ENCODE results near the gene BRK1.
A peak's percentile ranks its signal among the peaks of the same experiment; 100 is the strongest.
"Not testable (repeated sequence)": the region's sequence is repeated elsewhere in the genome, so short reads cannot be mapped to it uniquely, and the experiment has no call there.

The BRK1 gene

DNA sequence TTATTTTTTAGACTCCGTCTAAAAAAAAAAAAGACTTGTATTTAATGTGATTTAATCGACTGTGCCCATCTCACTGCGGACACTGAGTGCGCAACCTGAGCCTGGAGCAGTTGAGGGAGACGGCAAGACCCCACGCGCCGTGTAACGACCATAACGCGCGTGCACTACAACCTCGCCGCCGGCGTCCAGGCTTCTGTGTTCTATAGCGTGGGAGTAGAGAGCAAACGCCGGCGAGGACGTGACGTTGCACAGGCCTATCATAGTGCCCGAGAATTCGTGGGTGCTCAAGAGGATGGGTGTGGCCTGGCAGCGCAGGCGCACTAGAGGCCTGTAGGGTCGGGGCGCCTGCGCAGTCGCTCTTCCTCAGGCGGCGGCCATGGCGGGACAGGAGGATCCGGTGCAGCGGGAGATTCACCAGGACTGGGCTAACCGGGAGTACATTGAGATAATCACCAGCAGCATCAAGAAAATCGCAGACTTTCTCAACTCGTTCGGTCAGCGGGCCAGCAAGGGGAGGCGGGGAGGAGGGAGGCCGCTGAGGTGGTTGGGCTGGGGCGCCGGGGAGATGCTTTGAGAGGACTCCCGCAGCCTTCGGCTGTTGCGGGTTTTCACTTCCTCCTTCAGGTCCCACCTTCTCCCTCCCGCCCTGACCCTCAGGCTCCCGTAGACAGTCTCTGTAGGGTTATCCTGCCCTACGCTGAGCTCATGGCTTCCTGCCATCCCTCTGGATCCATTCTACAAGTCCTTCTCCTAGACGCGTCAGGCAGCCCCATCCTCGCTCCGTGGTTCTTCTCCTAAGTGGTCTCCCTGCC is at the start of gene BRK1:
Gene BRK1, plus strand, starts transcription at position 350 of the 812 bp plus-strand sequence. Its CDS starts 27 bp downstream, at position 377.
- peak; percentile 95 for FAIRE-seq

DNA sequence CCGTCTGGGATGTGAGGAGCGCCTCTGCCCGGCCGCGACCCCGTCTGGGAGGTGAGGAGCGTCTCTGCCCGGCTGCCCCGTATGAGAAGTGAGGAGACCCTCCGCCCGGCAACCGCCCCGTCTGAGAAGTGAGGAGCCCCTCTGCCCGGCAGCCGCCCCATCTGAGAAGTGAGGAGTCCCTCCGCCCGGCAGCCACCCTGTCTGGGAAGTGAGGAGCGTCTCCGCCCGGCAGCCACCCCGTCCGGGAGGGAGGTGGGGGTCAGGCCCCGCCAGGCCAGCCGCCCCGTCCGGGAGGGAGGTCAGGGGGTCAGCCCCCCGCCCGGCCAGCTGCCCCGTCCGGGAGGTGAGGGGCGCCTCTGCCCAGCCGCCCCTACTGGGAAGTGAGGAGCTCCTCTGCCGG is 45.4 kb upstream of the BRK1 start:
- FAIRE-seq: not testable (repeated sequence)

DNA sequence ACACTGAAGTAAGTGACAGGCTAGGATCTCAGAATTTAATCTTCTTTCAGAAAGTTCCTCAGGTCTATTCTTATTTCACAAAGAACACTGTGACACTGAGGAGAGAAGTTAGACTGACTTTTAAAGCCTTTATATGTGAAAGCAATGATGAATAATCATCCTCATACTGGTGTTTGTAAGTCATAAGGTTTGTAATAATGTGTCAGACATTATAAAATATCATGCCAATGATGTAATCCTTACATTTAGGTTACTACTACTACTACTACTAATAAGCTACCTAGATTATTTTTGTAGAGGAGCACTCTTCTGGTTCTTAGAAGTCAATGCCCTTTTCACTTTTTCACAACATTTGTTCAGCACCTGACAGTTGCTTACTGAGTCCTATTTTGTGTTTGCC is 40.8 kb upstream of the BRK1 start:
- FAIRE-seq: no peak

DNA sequence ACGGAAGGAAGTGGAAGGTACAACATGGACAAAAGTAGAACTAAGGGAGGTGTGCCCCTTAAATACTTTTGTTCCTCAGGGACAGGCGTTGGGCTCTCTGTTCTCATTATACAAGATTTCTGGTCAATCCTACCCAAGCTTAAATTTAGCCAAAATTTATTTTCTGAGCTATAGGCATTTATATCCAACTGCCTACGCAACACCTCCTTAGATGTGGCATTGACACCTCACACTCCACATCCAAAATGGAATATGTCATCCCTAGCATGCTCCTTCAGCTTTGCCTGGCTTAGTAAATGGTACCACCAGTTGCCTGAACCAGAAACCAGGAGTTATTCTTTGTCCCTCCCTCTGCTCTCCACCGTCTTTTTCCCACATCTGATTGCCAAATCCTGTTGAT is 33.6 kb upstream of the BRK1 start:
- FAIRE-seq: no peak

DNA sequence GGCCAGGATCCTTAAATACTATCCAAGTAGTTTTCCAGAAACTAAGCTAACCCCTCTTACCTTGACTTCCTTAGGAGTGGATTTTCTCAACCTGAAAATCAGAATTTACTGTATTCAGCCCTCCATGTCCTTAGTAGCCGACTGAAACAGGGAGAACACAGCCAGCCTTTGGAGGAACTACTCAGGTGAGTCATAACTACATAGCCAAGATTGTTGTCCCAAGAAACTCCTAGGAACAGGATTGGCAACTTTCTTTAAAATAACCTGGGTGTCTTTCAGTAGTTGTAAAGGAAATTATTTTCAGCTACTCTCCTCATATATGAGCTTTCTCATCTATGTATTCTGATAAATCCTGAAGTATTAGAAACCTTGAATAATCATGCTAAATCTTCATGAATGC is 29.7 kb upstream of the BRK1 start:
- FAIRE-seq: no peak

DNA sequence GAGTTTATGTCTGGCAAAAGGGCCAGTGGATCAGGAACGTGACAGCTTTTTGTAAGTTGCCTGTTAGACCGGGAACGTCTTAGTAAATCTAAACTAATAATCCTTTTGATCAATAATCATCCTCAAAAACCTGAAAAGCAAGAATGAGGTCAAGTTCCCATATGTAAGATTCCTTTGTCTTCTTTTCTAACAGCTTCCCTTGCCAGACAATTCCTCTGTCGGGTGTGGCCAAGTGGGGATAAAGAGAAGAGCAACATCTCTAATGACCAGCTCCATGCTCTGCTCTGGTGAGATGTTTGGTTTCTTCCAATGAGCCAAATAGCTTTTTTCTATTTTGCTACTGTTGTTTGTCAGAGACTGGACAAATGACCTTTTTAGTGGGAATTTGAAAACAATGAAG is 27.2 kb upstream of the BRK1 start:
- FAIRE-seq: no peak

DNA sequence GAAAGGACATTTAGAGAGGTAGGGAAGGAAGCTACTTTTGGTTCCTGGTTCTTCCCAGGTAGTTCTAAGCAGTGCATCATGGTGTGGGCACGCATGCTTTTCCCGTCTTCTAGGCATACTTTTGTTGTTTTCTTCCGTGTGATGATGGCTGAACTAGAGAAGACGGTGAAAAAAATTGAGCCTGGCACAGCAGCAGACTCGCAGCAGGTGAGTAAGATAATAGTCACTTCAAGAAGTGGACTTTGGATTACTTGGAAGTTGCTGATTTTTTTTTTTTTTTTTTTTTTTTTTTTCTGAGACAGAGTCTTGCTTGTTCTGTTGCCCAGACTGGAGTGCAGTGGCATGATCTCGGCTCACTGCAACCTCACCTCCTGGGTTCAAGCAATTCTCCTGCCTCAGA is 25.3 kb upstream of the BRK1 start:
- no peak for FAIRE-seq

DNA sequence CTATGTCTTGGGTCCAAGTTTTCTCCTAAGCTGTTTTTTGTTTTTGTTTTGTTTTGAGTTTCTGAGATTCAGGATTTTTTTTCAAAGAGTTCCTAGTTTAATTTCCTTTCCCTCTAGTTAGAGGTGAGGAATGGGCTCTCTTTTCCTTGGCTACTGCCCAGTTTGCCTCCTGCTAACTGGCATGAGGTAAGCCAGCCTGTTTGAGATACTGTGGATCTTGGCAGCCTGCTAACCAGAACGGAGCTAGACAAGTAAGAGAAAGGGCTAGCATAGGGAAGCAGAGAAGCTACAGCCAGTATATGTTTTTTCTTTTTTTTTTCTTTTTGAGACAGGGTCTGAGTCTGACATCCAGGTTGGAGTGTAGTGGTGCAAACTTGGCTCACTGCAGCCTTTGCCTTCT is 24.7 kb upstream of the BRK1 start:
- FAIRE-seq: not testable (repeated sequence)

DNA sequence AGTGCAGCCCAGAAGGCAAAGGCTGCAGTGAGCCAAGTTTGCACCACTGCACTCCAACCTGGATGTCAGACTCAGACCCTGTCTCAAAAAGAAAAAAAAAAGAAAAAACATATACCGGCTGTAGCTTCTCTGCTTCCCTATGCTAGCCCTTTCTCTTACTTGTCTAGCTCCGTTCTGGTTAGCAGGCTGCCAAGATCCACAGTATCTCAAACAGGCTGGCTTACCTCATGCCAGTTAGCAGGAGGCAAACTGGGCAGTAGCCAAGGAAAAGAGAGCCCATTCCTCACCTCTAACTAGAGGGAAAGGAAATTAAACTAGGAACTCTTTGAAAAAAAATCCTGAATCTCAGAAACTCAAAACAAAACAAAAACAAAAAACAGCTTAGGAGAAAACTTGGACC is 24.1 kb upstream of the BRK1 start:
- not testable (repeated sequence) for FAIRE-seq

DNA sequence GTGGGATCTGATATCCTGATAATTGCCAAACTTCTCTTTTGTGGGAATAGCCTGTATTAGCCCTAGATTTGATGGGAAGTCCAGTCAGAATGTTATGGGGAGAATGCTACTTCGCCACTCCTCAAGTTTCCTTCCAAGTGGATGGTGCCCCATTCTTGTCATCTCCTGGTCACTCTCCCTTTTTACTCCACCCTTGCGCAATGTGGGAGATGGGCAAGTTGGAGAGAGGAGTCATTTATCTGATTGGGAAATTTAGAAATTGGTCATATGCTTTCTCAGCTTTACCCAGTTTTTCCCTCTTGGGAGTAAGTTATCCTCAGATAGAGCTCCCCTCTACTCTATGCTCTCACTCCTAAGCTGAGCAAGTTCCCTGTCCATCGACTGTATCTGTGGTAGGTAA is 21.8 kb upstream of the BRK1 start:
- FAIRE-seq: no peak

DNA sequence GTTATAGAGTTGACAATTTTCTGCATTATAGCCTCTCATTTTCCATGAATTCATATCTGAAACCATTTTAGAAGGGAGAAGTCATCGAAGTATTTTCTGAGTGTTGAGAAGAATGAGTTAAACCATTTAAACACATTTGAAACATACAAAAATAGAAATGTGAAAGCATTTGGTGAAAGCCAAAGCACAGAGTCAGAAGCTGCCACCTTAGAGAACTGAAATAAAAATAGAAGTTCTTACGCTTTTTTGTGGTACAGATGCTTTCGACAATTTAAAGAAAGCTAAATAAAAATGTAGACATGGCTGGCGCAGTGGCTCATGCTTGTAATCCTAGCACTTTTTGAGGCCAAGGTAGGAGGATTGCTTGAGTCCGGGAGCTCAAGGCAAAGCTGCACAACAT is 16.4 kb upstream of the BRK1 start:
- no peak for FAIRE-seq

DNA sequence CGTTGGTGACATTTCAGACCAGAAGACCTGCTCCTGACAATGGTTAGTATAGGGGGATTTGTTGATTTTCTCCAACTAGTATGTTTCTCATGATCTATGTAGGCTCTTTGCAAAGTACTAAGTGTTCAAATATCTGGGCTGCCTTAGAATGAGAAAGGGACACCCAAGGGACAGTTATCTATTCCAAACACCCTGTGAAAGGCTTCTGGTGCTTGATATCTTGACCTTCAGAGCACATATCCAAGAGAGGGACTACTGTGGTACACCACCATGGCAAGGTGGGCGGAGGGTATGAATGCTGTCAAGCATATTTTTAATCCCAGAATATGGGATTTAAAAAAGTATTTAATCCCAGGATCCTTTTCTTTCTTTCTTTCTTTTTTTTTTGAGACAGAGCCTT is 8.6 kb upstream of the BRK1 start:
- FAIRE-seq: no peak

DNA sequence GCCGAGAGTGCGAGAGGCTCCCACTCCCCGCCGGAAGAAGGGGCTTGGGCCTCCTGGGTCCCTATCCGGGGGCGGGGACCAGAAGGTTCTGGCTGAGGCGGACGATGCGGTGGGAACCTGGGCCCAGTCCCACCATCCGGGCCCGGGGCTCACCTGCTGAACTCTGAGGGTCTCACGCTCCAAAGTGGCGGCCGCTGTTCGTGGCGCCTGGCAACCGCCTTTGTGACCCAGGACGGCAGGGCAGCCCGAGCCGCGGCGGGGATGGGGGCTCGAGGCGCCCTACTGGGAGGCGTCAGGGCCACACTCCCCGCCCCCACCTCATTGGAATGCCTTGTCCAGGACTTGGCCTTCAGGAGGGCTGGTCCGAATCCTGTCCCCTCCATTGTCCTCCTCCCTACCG is 7.4 kb upstream of the BRK1 start, which contains the start of gene FANCD2OS:
Gene FANCD2OS, minus strand, starts transcription at position 165 of the 400 bp plus-strand sequence. CDS start 3,481 bp downstream, outside the sequence.
- no peak for FAIRE-seq

DNA sequence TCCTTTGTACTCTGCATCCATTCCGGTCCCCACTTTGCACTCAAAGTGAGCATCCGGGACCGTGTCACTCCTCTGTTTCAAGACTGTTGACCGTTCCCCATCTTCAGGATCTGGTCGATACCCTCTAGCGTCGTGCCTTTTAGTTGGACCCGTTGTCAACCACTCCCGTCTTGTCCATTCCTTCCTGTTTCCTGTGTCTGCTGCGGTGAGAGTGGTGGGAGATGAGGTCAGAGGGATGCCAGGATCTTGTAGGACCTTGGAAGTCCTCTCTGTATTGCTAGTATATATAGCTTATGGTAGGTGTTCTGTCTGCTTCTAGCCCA is 624 bp downstream of the BRK1 start:
- no peak for FAIRE-seq

DNA sequence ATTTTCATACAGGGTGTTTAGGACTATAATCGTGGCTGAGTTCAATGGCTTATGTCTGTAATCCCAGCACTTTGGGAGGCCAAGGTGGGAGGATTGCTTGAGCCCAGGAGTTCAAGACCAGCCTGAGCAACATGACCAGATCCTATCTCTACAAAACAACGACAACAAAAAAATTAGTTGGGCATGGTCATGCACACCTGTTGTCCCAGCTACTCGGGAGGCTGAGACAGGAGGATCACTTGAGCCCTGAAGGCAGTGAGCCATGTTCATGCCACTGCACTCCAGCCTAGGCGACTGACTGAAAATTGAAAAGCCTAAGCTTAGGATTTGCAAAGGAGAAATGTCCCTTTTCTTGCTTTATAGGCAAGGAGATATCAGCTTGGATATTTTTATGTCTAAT is 1.5 kb downstream of the BRK1 start:
- FAIRE-seq: no peak

DNA sequence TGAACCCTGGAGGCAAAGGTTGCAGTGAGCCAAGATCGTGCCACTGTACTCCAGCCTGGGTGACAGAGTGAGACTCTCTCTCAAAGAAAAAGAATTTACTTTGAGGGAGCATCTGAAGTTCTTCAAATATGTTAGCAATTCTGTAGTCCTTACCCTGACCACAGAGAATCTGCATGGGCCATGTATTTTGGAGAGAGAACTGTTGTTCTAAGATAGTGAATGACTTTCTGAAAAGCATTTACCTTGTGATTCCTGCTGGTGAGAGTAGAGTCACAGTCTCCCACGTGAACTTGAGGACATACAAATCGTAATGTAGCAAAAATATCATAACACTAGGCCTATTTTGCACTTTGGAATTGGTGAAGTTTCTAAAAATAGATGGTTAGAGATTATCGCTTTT is 3.9 kb downstream of the BRK1 start:
- no peak for FAIRE-seq

DNA sequence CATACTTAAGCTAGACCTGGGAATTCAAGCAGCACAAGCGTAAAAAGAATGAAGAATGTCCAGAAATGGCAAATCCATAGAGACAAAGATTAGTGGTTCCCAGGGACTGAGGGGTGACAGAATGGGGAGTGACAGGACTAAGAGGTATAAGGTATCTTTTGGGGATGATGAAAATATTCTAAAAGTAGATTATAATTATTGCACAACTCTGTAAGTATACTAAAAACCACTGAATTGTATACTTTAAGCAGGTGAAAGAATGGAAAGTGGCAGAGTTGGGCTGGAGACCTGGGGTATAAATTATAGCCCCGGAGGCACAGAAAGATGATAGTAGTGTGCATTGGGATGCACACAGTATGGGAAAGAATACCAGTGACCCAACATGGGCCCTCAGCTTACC is 5.6 kb downstream of the BRK1 start:
- FAIRE-seq: no peak

DNA sequence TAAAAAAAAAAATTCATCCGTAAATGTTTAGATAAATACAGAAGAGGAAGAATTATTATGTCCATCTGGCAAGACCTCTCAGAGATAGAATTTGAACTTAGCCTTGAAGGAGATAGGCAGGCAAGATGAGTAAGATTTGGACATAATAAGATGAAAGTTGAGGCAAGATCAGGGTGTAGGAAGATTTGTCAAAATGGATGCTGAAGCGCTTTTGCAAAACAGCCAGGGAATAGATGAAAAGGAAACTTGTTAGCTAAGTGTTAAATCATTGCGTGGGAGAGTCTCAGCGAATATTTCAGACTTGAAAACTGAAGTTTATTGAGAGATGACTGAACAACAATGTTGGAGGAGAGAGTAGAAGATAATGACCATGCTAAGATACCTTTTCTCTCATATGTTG is 7.2 kb downstream of the BRK1 start:
- no peak for FAIRE-seq

DNA sequence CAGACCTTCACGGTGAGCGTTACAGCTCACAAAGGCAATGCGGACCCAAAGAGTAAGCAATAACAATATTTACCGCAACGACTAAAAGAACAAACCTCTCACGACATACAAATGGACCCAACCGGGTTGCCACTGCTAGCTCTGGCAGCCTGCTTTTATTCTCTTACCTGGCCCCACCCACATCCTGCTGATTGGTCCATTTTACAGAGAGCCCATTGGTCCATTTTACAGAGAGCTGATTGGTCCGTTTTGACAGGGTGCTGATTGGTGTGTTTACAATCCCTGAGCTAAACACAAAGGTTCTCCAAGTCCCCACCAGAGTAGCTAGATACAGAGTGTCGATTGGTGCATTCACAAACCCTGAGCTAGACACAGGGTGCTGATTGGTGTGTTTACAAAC is 20.4 kb downstream of the BRK1 start:
- FAIRE-seq: not testable (repeated sequence)

DNA sequence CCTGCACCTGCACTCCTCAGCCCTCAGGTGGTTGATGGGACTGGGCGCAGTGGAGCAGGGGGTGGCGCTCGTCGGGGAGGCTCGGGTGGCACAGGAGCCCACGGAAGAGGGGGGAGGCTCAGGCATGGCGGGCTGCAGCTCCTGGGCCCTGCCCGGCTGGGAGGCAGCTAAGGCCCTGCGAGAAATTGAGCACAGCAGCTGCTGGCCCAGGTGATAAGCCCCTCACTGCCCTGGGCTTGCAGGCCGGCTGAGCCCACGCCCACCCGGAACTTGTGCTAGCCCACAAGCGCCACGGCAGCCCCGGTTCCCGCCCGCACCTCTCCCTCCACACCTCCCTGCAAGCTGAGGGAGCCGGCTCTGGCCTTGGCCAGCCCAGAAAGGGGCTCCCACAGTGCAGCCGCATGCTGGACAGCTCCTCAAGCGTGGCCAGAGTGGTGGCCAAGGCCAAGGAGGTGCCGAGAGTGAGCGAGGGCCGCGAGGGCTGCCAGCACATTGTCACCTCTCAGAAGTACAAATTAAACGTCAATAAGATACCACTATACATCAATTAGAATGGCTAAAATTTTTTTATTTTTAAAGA is 21.0 kb downstream of the BRK1 start:
- FAIRE-seq: no peak

DNA sequence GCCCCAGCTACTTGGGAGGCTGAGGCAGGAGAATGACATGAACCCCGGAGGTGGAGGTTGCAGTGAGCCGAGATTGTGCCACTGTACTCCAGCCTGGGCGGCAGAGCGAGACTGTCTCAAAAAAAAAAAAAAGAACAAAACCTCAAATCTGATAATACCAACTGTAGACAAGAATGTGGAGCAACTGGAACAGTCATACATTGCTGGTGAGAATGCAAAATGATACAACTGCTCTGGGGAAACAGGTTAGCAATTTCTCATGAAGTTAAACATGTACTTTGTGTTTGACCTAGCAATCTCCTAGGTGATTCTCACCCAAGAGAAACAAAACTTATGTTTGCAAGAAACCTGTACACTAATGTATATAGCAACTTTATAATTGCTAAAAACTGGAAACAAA is 21.7 kb downstream of the BRK1 start:
- FAIRE-seq: no peak

DNA sequence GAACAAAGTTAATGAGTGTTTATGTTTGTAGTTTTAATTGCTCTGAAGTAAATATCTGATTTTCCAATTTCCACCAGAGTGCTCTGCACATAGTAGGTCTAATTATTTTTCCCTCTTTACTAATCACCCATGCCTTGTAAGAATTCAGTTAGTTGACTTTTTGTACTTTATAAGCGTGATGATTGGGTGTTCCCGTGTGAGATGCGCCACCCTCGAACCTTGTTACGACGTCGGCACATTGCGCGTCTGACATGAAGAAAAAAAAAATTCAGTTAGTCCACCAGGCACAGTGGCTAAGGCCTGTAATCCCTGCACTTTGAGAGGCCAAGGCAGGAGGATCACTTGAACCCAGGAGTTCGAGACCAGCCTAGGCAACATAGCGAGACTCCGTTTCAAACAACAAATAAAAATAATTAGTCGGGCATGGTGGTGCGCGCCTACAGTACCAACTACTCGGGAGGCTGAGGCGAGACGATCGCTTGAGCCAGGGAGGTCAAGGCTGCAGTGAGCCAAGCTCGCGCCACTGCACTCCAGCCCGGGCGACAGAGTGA is 25.6 kb downstream of the BRK1 start:
- FAIRE-seq: no peak

DNA sequence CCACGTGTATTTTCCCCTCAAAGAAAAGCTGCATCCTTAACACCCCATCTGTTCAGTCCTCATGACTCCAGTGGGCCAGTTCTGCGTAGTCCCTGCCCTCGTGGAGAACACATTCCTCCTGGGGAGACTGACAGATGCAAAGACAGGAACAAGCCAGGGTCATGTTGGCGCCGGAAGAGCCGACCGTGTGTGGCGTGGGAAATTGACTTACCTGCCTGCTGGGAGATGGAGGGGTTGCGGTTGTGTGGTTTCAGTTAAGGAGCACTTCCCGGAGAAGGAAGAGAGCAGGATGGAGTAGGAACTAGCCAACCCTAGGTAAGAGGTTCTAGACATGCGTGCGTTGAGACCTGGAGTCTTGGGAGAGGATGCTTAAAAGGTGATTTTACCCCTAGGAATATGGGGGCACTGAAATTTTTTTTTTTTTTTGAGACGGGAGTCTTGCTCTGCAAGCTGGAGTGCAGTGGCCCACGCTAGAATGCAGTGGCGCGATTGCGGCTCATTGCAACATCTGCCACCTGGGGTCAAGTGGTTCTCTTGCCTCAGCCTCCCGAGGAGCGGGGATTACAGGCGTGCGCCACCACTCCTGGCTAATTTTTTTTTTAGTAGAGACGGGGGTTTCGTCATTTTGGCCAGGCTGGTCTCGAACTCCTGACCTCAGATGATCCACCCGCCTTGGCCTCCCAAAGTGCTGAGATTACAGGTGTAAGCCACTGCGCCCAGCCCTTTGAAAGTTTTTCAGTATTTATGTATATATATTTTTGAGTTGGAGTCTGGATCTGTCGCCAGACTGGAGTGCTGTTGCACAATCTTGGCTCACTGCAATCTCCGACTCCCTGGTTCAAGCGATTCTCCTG is 27.5 kb downstream of the BRK1 start:
- no peak for FAIRE-seq

DNA sequence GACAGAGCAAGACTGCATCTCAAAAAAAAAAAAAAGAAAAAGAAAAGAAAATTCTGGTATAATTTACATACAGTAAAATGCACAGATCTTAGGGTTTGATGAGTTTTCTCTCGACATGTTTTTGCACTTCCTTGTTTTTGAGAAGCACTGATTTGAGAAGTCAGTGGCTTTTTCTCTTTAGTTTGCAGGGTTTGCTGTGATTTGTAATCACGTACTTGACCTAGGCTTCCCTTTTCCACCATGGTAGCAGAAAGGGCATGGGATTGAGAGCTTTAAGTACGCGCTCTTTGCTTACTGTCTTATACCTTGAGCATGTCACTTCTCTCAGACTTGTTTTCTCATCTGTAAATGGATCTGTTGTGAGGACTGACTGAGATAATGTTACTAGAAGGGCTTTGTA is 30.2 kb downstream of the BRK1 start:
- FAIRE-seq: no peak
